HUES6 (cell line): ENCODE measurements around the gene SH2D4B.

Experiments used
- H3K27ac ChIP-seq: 2 replicates; pipeline ENCODE4 v1.7.0; 2013; ENCODE audit warnings: low read depth, mild to moderate bottlenecking, low read length, inconsistent platforms
- H3K27me3 ChIP-seq: 2 replicates; pipeline ENCODE4 v1.6.1; 2013; ENCODE audit warnings: low read length; ENCODE audit not compliant: control insufficient read depth, insufficient read depth
- H3K36me3 ChIP-seq: 2 replicates; pipeline ENCODE4 v1.6.1; 2013; ENCODE audit warnings: low read length; ENCODE audit not compliant: control insufficient read depth, insufficient read depth
- H3K4me1 ChIP-seq: 2 replicates; pipeline ENCODE4 v1.6.1; 2013; ENCODE audit warnings: low read length; ENCODE audit not compliant: control insufficient read depth, insufficient read depth
- H3K4me3 ChIP-seq: 2 replicates; pipeline ENCODE4 v1.5.1; 2013; ENCODE audit warnings: low read depth, low read length
- H3K9ac ChIP-seq: one replicate; pipeline ENCODE4 v1.6.1; 2013; ENCODE audit warnings: mild to moderate bottlenecking, low read length
- H3K9me3 ChIP-seq: 2 replicates; pipeline ENCODE4 v1.6.1; 2013; ENCODE audit warnings: low read depth, low read length; ENCODE audit not compliant: control insufficient read depth, insufficient read depth

Gene SH2D4B

DNA sequence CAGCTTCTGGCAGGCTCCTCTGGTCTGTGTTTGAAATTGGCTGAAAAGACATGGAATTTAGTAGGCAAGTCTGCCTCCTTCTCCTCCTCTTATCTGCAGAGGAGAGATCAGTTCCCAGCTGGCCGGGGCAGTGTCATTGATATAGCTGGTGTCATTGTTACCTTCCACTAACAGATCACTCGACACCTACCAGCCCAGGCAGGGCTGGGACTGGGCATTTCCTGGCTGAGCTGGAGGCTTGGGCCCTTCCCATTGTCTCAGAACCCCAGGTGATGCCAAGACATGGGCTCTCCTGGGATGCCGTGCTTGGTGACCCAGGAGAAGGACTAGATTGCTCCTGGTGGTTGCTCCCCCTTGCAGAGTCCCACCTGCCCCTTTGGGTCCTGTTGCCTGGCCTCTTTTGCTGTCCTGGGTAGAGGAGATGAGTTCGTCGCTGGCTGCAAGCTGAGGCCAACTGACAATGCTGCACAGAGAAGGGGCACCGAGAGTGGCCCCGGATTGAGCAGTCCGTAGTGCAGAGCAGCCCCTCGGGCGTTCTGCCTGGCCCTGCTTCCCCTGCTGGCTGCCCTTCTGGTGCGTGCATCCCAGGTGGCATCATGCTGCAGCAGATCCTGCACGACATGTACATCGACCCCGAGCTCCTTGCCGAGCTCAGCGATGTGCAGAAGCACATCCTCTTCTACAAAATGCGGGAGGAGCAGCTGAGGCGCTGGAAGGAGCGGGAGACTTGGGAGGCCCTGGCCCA is at the start of gene SH2D4B:
TSS of gene SH2D4B (plus strand) at position 167 of the 745 bp plus-strand sequence. CDS start at position 597, 430 bp downstream.
- Histone ChIP-seq H3K27me3 (no peaks in the 10 kb centered on the region), H3K27ac (no peak within 1 kb of the TSS; the same call in 1 of the 2 replicates), H3K9me3 (peaks cover 4% of the 10 kb centered on the region; the same call in 1 of the 2 replicates), H3K4me1 (peaks cover 3% of the 10 kb centered on the region; the same call in 1 of the 2 replicates), H3K9ac (peak within 1 kb of the TSS; percentile 33), H3K4me3 (no peak within 1 kb of the TSS), H3K36me3 (no peaks in the 10 kb centered on the region)

- no peak overlapping the region for H3K9ac ChIP-seq
- H3K27me3 ChIP-seq = no peaks in the 10 kb centered on the region
- peaks cover 31% of the 10 kb centered on the region for H3K36me3 ChIP-seq
- H3K4me1 ChIP-seq = peaks cover 28% of the 10 kb centered on the region
- no peaks in the 10 kb centered on the region for H3K9me3 ChIP-seq
- no peak overlapping the region for H3K27ac ChIP-seq
- no peak overlapping the region for H3K4me3 ChIP-seq
Observed at GRCh38 chr10:80488539-80489066, 49.1 kb upstream of the SH2D4B start.

DNA sequence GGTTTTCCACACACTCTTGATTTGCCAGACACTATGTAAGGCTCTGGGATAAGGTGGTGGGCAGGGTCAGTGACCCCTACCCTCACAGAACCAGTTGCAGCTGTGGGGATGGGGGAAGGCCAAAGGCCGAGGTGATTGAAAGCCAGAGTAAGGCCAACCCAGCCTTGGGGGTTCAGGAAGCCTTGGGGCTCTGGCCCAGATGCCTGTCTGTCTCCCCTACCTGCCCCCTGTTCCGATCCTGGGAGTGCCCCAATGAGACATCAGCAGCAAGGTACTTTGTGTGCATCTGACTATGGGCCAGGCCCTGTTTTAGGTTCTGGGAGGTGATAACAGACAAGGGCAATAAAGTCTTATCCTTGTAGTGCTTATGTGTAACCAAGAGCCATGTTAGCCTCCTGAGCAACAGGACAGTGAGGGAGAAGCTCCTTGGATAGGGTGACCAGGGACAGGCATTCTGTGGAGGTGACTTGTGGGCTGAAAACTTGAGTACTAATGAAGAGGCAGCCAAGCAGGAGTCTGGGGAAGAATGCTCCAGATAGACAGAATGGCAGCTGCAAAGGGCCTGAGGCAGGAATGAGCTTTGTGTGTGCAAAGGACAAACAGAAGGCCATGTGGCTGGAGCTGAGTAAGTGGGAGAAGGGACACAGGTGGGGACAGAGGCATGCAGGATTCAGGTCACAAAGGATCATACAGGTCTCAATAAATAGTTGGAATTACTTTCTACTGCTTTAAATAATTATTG is 48.2 kb upstream of the SH2D4B start:
- peaks cover 35% of the 10 kb centered on the region for H3K36me3 ChIP-seq
- H3K4me1 ChIP-seq = peaks cover 28% of the 10 kb centered on the region

GRCh38 chr10:80491251-80492102 is 46.2 kb upstream of the SH2D4B start:
- peaks cover 39% of the 10 kb centered on the region for H3K36me3 ChIP-seq
- no peak overlapping the region for H3K4me3 ChIP-seq
- no peaks in the 10 kb centered on the region for H3K27me3 ChIP-seq
- no peak overlapping the region for H3K9ac ChIP-seq
- no peaks in the 10 kb centered on the region for H3K9me3 ChIP-seq
- H3K4me1 ChIP-seq = peaks cover 16% of the 10 kb centered on the region
- no peak overlapping the region for H3K27ac ChIP-seq

More for the DNA sequence above, 48.2 kb upstream of the SH2D4B start:
- no peak overlapping the region for H3K27ac ChIP-seq
- H3K4me3 ChIP-seq = no peak overlapping the region
- H3K9me3 ChIP-seq = no peaks in the 10 kb centered on the region
- H3K9ac ChIP-seq = no peak overlapping the region
- no peaks in the 10 kb centered on the region for H3K27me3 ChIP-seq

GRCh38 chr10:80492848-80493521 is 44.7 kb upstream of the SH2D4B start:
- Histone ChIP-seq H3K9me3 (no peaks in the 10 kb centered on the region), H3K4me1 (peaks cover 11% of the 10 kb centered on the region), H3K36me3 (peaks cover 39% of the 10 kb centered on the region), H3K9ac (no peak overlapping the region), H3K27me3 (no peaks in the 10 kb centered on the region), H3K27ac (no peak overlapping the region), H3K4me3 (no peak overlapping the region)

DNA sequence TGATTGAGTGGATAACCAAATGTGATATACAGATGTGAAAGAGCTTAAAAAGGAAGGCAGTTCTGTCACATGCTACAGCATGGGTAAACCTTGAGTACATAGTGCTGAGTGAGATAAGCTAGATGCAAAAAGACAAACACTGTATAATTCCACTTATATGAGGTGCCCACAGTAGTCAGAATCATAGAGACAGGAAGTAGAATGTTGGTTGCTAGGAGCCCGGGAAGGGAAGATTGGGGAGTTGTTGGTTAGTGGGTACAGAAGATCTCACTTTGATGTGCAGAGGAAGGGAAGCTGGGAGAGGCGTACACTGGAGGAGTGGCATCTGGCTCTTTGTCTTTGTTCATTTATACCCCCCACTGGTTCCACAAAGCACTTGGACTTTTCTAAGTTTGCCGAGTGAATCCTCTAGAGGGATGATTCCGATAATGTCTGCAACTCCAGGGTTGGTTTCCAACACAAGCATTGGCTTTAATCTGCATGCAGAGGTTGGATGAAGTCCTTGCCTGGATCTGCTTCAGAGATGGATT is 44.1 kb upstream of the SH2D4B start:
- no peak overlapping the region for H3K4me3 ChIP-seq
- no peak overlapping the region for H3K27ac ChIP-seq
- H3K9ac ChIP-seq = no peak overlapping the region
- no peaks in the 10 kb centered on the region for H3K27me3 ChIP-seq
- H3K36me3 ChIP-seq = peaks cover 39% of the 10 kb centered on the region
- H3K4me1 ChIP-seq = peaks cover 14% of the 10 kb centered on the region
- H3K9me3 ChIP-seq = no peaks in the 10 kb centered on the region

DNA sequence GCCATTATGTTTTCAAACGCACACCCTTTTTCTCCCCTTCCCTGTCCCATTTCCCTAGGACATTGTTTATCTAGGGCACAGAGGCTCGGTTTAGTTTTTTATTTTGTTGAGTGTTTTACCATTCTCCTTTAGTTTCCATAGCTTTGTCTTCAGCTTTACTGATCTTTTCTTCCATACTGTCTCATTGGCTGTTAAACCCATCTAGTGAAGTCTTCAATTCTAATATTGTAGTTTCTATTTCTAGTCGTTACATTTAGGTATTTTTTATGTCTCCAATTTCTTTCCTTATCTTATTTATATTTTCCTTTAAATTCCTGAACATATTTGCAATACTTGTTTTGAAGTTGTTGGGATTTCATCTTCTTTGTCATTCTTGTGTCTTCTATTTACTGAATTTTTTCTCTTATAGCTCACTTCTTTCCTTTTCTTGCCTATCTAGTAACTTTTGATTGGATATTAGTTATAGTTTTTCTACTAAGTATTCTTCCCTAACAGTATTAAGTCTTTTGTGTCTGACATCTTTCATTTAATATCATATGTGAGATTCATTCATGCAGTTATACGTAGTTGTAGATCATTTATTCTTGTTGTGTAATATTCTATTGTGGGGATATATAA is 41.0 kb upstream of the SH2D4B start:
- Histone ChIP-seq H3K36me3 (peaks cover 14% of the 10 kb centered on the region), H3K4me3 (no peak overlapping the region), H3K27ac (no peak overlapping the region), H3K27me3 (no peaks in the 10 kb centered on the region), H3K4me1 (peaks cover 32% of the 10 kb centered on the region), H3K9me3 (no peaks in the 10 kb centered on the region), H3K9ac (no peak overlapping the region)

- H3K9me3 ChIP-seq = no peaks in the 10 kb centered on the region
- no peak overlapping the region for H3K9ac ChIP-seq
- H3K27ac ChIP-seq = no peak overlapping the region
- no peaks in the 10 kb centered on the region for H3K27me3 ChIP-seq
- H3K36me3 ChIP-seq = 0 out of 2 replicates have a peak, but pooled peaks cover 8% of the 10 kb centered on the region
- peaks cover 39% of the 10 kb centered on the region for H3K4me1 ChIP-seq
- H3K4me3 ChIP-seq = no peak overlapping the region
Observed at GRCh38 chr10:80497187-80498077, 40.3 kb upstream of the SH2D4B start.

DNA sequence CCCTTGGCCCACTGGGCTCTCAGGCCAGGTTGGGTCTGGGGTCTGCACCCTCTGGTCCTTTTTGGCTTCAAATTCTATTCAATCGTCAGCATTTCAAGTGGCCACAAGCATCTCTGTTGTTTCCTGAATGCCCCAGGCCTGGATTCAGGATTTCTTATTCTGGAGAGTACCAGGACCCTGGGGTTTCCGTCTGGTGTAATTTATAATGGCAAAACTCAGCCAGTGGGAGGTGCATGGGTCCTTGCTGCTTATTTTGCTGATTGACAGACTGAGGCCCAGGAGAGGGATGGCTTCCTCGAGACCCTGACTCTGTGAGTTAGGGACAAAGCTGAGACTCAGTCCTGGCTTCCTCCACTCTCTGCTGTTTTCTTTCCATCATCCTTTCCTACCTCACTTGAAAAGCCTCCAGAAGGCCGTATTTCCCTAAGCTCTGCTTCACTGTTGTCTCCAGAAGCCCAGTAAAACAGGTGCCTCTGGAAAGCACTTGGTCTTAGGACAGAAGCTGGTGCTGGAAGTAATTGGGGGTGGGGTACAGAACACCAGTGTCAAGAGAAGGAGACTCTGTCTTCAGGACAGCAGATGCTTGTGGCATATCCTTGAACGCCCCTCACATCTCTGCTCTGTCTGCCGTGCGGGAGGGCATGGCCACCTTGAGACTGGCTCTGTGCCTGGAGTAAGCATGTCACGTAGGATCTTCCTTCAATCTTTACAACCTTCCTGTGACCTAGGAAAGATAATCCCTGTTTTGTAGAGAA is 39.4 kb upstream of the SH2D4B start:
- Histone ChIP-seq H3K27me3 (no peaks in the 10 kb centered on the region), H3K36me3 (0 out of 2 replicates have a peak, but pooled peaks cover 8% of the 10 kb centered on the region), H3K27ac (no peak overlapping the region), H3K4me3 (no peak overlapping the region), H3K4me1 (peaks cover 47% of the 10 kb centered on the region), H3K9ac (no peak overlapping the region), H3K9me3 (no peaks in the 10 kb centered on the region)
